Fibroblast of the aortic adventitia (primary cell): ENCODE measurements around the gene IDS. TPM values are rescaled to one million over a fixed set of nuclear protein-coding genes. Genes with fewer than 3 reads are reported as not detected.
"Not testable (repeated sequence)": the region's sequence is repeated elsewhere in the genome, so short reads cannot be mapped to it uniquely, and the experiment has no call there.

Experiments used
- DNase-seq: peaks from one replicate; pipeline ENCODE4 v3.0.0-alpha.2; 2010; ENCODE audit warnings: low read depth
- H3K4me3 ChIP-seq: 2 replicates; pipeline ENCODE4 v1.5.1; 2011; ENCODE audit warnings: low read depth, mild to moderate bottlenecking, control low read depth, low read length, moderate library complexity
- CTCF ChIP-seq: IDR thresholded peaks from 2 replicates; pipeline ENCODE4 v1.5.1; 2011; ENCODE audit warnings: mild to moderate bottlenecking, low read length, control low read depth, inconsistent platforms; ENCODE audit not compliant: insufficient read depth
- total RNA-seq: library from RNA; depleted of rRNA; stranded (reverse); fragments of >200 nt; gene quantifications from 2 replicates; pipeline ENCODE4 v1.2.3, GENCODE V29; 2012; ENCODE audit warnings: low replicate concordance

The IDS gene
- total RNA-seq, 1 donor = 63.3 TPM

- peak; percentile 21 for TF ChIP-seq CTCF
- peak; percentile 31 for DNase-seq
Observed at GRCh38 chrX:149510386-149510785, 5.3 kb upstream of the IDS start.

GRCh38 chrX:149508467-149508866 lies 3.4 kb upstream of the IDS start:
- H3K4me3 ChIP-seq = no peak overlapping the region
- DNase-seq = no peak
- no peak for TF ChIP-seq CTCF

More at GRCh38 chrX:149510386-149510785, 5.3 kb upstream of the IDS start:
- no peak overlapping the region for H3K4me3 ChIP-seq

- no peak overlapping the region for H3K4me3 ChIP-seq
- no peak for TF ChIP-seq CTCF
- no peak for DNase-seq
Observed at GRCh38 chrX:149506349-149506748, 1.2 kb upstream of the IDS start.

- no peak for DNase-seq
- H3K4me3 ChIP-seq = no peak overlapping the region
- TF ChIP-seq CTCF = no peak
Observed at GRCh38 chrX:149505671-149506070, 565 bp upstream of the IDS start.

- DNase-seq = peak; percentile 21
- TF ChIP-seq CTCF = peak; percentile 43
- peak overlapping the region; percentile 76 for H3K4me3 ChIP-seq
Observed at GRCh38 chrX:149504226-149504914, 736 bp downstream of the IDS start.

GRCh38 chrX:149503446-149503845 lies 1.7 kb downstream of the IDS start:
- H3K4me3 ChIP-seq = peak overlapping the region; percentile 46
- peak; percentile 60 for DNase-seq

- not testable (repeated sequence) for DNase-seq, H3K4me3 ChIP-seq
Observed at GRCh38 chrX:149502923-149503322, 2.2 kb downstream of the IDS start.

- H3K4me3 ChIP-seq = no peak overlapping the region
- no peak for TF ChIP-seq CTCF
- no peak for DNase-seq
Observed at GRCh38 chrX:149499766-149500165, 5.3 kb downstream of the IDS start.
